Bronchial epithelial cell (primary cell): Measurements from ENCODE around the gene HSD17B14. TPM values are rescaled to one million over a fixed set of nuclear protein-coding genes. Genes with fewer than 3 reads are reported as not detected.
"Not testable (repeated sequence)": the region's sequence is repeated elsewhere in the genome, so short reads cannot be mapped to it uniquely, and the experiment has no call there.

Experiments
- DNase-seq: peaks from one replicate; pipeline ENCODE4 v3.0.0-alpha.2; 2010; ENCODE audit warnings: low read depth
- FAIRE-seq: peaks from 2 replicates; lab custom pipeline; 2011; peaks lifted over from hg19 to GRCh38; lab: Jason Lieb, UNC
- H3K27me3 ChIP-seq: 2 replicates; pipeline ENCODE4 v1.5.1; 2011; ENCODE audit warnings: low read length; ENCODE audit not compliant: control insufficient read depth, insufficient read depth
- H3K36me3 ChIP-seq: 2 replicates; pipeline ENCODE4 v1.5.1; 2011; ENCODE audit warnings: low read length; ENCODE audit not compliant: control insufficient read depth, insufficient read depth
- H3K4me3 ChIP-seq: 2 replicates; pipeline ENCODE4 v1.5.1; 2011; ENCODE audit warnings: mild to moderate bottlenecking, low read depth, low read length, control low read depth
- total RNA-seq: library from RNA; depleted of rRNA; stranded (reverse); fragments of >200 nt; gene quantifications from 2 replicates; pipeline ENCODE4 v1.2.1, GENCODE V29; 2014
- TF ChIP-seq, protein P1 (sequence below): IDR thresholded peaks from 2 replicates; pipeline ENCODE4 v1.5.1; 2011; ENCODE audit warnings: mild to moderate bottlenecking, moderate library complexity, low read length, control low read depth, inconsistent platforms; ENCODE audit not compliant: insufficient read depth, severe bottlenecking

Gene HSD17B14
- total RNA-seq, 1 donor from 2014 or later, result 1.3 TPM

DNA sequence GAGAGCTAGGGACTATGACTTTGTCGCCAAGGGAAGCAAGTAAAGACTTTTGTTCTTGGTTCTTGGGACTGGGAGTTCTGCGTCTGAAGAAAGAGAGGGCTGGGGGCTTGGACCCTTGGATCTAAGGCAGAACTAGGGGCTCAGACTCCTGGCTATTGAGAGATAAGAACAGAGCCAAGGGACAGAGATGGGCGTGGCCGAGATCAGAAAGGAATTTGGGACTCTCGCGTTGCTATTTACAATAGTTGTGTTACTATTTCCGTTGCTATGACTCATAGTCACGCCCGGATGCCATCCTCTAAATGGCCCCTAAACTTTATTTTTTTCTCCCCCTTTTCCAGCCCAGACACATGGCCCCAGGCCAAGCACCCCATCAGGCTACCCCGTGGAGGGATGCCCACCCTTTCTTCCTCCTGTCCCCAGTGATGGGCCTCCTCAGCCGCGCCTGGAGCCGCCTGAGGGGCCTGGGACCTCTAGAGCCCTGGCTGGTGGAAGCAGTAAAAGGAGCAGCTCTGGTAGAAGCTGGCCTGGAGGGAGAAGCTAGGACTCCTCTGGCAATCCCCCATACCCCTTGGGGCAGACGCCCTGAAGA, 36.7 kb upstream of the HSD17B14 start:
- DNase-seq (peak; percentile 91), FAIRE-seq (no peak)
- Histone ChIP-seq H3K27me3 (no peaks in the 10 kb centered on the region), H3K36me3 (peaks cover 23% of the 10 kb centered on the region), H3K4me3 (peak overlapping the region; percentile 89)
- TF ChIP-seq, protein P1, sequence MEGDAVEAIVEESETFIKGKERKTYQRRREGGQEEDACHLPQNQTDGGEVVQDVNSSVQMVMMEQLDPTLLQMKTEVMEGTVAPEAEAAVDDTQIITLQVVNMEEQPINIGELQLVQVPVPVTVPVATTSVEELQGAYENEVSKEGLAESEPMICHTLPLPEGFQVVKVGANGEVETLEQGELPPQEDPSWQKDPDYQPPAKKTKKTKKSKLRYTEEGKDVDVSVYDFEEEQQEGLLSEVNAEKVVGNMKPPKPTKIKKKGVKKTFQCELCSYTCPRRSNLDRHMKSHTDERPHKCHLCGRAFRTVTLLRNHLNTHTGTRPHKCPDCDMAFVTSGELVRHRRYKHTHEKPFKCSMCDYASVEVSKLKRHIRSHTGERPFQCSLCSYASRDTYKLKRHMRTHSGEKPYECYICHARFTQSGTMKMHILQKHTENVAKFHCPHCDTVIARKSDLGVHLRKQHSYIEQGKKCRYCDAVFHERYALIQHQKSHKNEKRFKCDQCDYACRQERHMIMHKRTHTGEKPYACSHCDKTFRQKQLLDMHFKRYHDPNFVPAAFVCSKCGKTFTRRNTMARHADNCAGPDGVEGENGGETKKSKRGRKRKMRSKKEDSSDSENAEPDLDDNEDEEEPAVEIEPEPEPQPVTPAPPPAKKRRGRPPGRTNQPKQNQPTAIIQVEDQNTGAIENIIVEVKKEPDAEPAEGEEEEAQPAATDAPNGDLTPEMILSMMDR, result no peak

DNA sequence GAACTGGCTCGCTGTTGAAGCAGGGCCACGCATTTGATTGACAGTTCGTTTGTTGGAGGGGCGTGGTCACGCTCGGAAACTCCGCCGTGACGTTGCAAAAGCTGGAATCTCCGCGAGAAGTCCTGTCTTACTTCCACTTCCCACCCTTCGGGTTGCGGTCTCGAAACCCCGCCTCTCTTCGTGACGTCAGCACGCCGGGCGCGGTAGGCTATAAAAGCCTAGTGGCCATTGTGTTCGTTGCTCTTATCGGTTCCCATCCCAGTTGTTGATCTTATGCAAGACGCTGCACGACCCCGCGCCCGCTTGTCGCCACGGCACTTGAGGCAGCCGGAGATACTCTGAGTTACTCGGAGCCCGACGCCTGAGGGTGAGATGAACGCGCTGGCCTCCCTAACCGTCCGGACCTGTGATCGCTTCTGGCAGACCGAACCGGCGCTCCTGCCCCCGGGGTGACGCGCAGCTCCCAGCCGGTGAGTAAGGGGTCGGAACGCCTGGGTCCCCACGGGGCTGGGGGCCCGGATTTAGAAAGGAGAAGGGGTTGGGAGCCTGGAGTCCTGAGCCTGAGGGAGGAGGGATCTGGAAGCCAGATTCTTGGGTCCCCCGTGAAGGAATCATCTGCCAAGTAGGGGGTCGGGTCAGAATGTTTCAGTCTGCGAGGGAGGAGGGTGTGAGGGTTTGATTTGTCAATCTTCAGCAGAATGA, 36.0 kb upstream of the HSD17B14 start, which contains the start of gene PPP1R15A:
PPP1R15A (plus strand) TSS at position 240 of the 702 bp plus-strand sequence. CDS start 813 bp downstream, outside the sequence.
- Histone ChIP-seq H3K36me3 (peaks cover 23% of the 10 kb centered on the region), H3K27me3 (no peaks in the 10 kb centered on the region), H3K4me3 (peak within 1 kb of the TSS; percentile 89)
- TF ChIP-seq, protein P1, result no peak
- FAIRE-seq (no peak), DNase-seq (peak; percentile 95)

DNA sequence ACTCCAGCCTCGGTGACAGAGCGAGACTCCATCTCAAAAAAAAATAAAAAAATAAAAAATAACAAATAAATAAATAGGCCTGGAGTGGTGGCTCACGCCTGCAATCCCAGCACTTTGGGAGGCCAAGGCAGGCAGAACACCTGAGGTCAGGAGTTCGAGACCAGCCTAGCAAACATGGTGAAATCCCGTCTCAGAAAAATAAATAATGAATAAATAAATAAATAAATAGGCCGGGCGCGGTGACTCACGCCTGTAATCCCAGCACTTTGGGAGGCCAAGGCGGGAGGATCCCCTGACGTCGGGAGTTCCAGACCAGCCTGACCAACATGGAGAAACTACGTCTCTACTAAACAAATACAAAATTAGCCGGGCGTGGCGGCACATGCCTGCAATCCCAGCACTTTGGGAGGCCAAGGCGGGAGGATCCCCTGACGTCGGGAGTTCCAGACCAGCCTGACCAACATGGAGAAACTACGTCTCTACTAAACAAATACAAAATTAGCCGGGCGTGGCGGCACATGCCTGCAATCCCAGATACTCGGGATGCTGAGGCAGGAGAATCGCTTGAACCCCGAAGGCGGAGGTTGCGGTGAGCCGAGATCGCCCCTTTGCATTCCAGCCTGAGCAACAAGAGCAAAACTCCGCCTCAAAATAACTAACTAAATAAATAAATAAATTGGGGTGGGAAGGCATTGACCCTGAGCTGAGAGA, 35.3 kb upstream of the HSD17B14 start:
- not testable (repeated sequence) for H3K27me3 ChIP-seq, H3K4me3 ChIP-seq, FAIRE-seq, DNase-seq
- peaks cover 23% of the 10 kb centered on the region for H3K36me3 ChIP-seq

DNA sequence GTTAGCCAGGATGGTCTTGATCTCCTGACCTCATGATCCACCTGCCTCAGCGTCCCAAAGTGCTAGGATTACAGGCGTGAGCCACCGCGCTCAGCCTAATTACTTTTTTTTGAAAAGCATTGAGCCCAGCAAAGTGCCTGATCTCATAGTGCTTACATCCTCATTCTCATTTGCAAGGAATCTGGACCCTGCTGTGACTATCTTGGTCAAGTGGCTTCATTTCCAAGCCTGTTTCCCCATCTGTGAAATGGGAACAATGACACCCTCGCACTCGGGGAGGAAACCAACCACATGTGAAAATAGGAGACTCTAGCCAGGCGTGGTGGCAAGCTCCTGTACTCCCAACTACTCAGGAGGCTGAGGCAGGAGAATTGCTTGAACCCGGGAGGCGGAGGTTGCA, 33.8 kb upstream of the HSD17B14 start:
- DNase-seq, result no peak
- no peak for FAIRE-seq
- H3K36me3 ChIP-seq, result peaks cover 16% of the 10 kb centered on the region
- TF ChIP-seq, protein P1, result no peak
- no peaks in the 10 kb centered on the region for H3K27me3 ChIP-seq
- H3K4me3 ChIP-seq, result no peak overlapping the region

DNA sequence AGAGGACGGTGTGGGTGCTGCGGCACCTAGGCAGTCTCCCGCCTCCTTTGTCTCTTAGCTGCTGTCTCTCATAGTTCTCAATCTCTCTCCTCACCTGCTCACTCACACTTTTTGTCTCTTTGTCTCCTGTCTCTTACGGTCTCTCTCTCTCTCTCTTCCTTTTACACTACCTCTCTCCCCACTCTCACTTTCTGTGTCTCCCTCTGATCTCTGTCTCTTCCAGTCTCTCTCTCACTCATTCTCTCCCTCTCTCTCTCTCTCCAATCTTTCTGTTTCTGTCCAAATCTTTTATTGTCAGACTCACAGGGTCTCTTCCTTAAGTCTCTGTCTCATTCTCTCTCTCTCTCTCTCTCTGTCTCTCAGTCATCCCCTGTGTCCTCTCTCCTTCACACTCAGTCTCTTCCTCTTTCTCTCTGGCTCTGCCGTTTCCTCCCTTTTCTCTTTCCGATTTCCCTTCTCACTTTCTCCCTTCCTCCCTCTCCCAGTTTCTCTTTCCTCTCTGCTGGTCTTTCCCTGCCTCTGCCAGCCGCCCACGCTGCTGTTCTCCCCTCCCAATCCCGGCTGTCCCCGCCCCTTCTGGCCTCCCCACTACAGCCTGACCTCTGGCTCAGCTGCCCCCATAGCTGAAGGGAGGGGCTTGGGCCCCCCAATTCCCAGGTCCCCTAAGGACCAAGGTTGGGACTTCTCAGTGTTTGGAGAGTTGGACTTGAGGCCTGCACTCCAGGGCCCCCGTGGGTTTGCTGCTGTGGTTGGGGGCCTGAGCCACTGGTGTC, 32.0 kb upstream of the HSD17B14 start, which contains the start of gene PLEKHA4:
PLEKHA4 (minus strand) TSS at position 504 of the 773 bp plus-strand sequence. CDS start 997 bp downstream, outside the sequence.
- FAIRE-seq, result no peak
- peaks cover 3% of the 10 kb centered on the region for H3K36me3 ChIP-seq
- no peak for DNase-seq
- H3K4me3 ChIP-seq, result peak within 1 kb of the TSS; percentile 22
- no peaks in the 10 kb centered on the region for H3K27me3 ChIP-seq
- TF ChIP-seq, protein P1, result no peak
